Karpas-422 (cell line): ENCODE results near the gene INPP5A. TPM values are rescaled to one million over a fixed set of nuclear protein-coding genes. Genes with fewer than 3 reads are reported as not detected.
"Not testable (repeated sequence)": the region's sequence is repeated elsewhere in the genome, so short reads cannot be mapped to it uniquely, and the experiment has no call there.

ENCODE experiments used
- DNase-seq: peaks from one replicate; pipeline ENCODE4 v3.0.0-alpha.2; 2015
- H2AFZ ChIP-seq: fragments of 200-600 bp; sonication (generic); 2 replicates; pipeline ENCODE4 v1.6.1; 2014; ENCODE audit warnings: antibody characterized with exemption, low read length, mixed read lengths
- H3K27ac ChIP-seq: fragments of 200-600 bp; sonication (generic); 2 replicates; pipeline ENCODE4 v1.5.1; 2014; ENCODE audit warnings: mild to moderate bottlenecking, low read length, moderate library complexity
- H3K27me3 ChIP-seq: fragments of 200-600 bp; sonication (generic); 2 replicates; pipeline ENCODE4 v1.6.1; 2014; ENCODE audit warnings: low read length, mixed read lengths
- H3K36me3 ChIP-seq: fragments of 200-600 bp; sonication (generic); 2 replicates; pipeline ENCODE4 v1.6.1; 2014; ENCODE audit warnings: low read length, mixed read lengths; ENCODE audit not compliant: insufficient read depth
- H3K4me1 ChIP-seq: fragments of 200-600 bp; sonication (generic); 2 replicates; pipeline ENCODE4 v1.6.1; 2014; ENCODE audit warnings: mild to moderate bottlenecking, low read length, mixed read lengths
- H3K4me2 ChIP-seq: fragments of 200-600 bp; sonication (generic); 2 replicates; pipeline ENCODE4 v1.6.1; 2014; ENCODE audit warnings: low read length, low read depth, mild to moderate bottlenecking; ENCODE audit not compliant: poor library complexity, severe bottlenecking
- H3K4me3 ChIP-seq: fragments of 200-600 bp; sonication (generic); 2 replicates; pipeline ENCODE4 v1.5.1; 2014; ENCODE audit warnings: mild to moderate bottlenecking, antibody characterized with exemption, low read length, mixed read lengths
- H3K79me2 ChIP-seq: fragments of 200-600 bp; sonication (generic); 2 replicates; pipeline ENCODE4 v1.6.1; 2014; ENCODE audit warnings: mild to moderate bottlenecking, low read length, mixed read lengths
- H3K9ac ChIP-seq: fragments of 200-600 bp; sonication (generic); 2 replicates; pipeline ENCODE4 v1.6.0; 2014; ENCODE audit warnings: low read length
- H3K9me2 ChIP-seq: fragments of 200-600 bp; sonication (generic), shearing (Covaris generic); replicated peaks from 2 replicates; pipeline ENCODE4 v1.6.0; 2014; ENCODE audit warnings: mild to moderate bottlenecking, low read length, moderate library complexity; ENCODE audit not compliant: insufficient read depth
- H3K9me3 ChIP-seq: fragments of 300-700, 200-600 bp; sonication (generic); 2 replicates; pipeline ENCODE4 v1.6.1; 2014; ENCODE audit warnings: low read length, mixed read lengths
- H4K20me1 ChIP-seq: fragments of 200-600 bp; sonication (generic); 2 replicates; pipeline ENCODE4 v1.6.1; 2014; ENCODE audit warnings: mild to moderate bottlenecking, antibody characterized with exemption, low read length, low read depth; ENCODE audit not compliant: insufficient read depth
- total RNA-seq: library from RNA; depleted of rRNA; stranded (reverse); fragments of >200 nt; shearing (Covaris generic); gene quantifications from 2 replicates; pipeline ENCODE4 v1.2.3, GENCODE V29; 2014; ENCODE audit warnings: low replicate concordance

INPP5A gene
- total RNA-seq, 1 experiment from 2014 or later: 9.1 TPM

- no peak overlapping the region for H3K4me2 ChIP-seq
- H4K20me1 ChIP-seq: 0 out of 2 replicates have a peak, but pooled peaks cover 5% of the 10 kb centered on the region
- H3K9me2 ChIP-seq: no peaks in the 10 kb centered on the region
- H3K9me3 ChIP-seq: no peaks in the 10 kb centered on the region
- no peaks in the 10 kb centered on the region for H3K79me2 ChIP-seq
- DNase-seq: no peak
- no peak overlapping the region for H2AFZ ChIP-seq
- H3K4me3 ChIP-seq: no peak overlapping the region
- H3K36me3 ChIP-seq: no peaks in the 10 kb centered on the region
- H3K27ac ChIP-seq: no peak overlapping the region
- H3K9ac ChIP-seq: no peak overlapping the region
- H3K27me3 ChIP-seq: no peaks in the 10 kb centered on the region
- no peaks in the 10 kb centered on the region for H3K4me1 ChIP-seq
Measured at GRCh38 chr10:132679640-132680039, 142.1 kb downstream of the INPP5A start.

GRCh38 chr10:132680741-132681140 is 143.2 kb downstream of the INPP5A start:
- not testable (repeated sequence) for DNase-seq, H3K4me3 ChIP-seq, H3K27me3 ChIP-seq

GRCh38 chr10:132681858-132682755 is 144.5 kb downstream of the INPP5A start:
- 0 out of 2 replicates have a peak, but pooled peaks cover 5% of the 10 kb centered on the region for H4K20me1 ChIP-seq

More at GRCh38 chr10:132680741-132681140, 143.2 kb downstream of the INPP5A start:
- not testable (repeated sequence) for H3K79me2 ChIP-seq, H4K20me1 ChIP-seq, H3K4me2 ChIP-seq, H3K36me3 ChIP-seq, H3K27ac ChIP-seq, H3K9me3 ChIP-seq, H2AFZ ChIP-seq, H3K4me1 ChIP-seq, H3K9me2 ChIP-seq, H3K9ac ChIP-seq

GRCh38 chr10:132684164-132684891 is 146.7 kb downstream of the INPP5A start:
- DNase-seq: no peak
- Histone ChIP-seq H3K27ac (no peak overlapping the region), H3K9me2 (no peaks in the 10 kb centered on the region), H3K79me2 (no peaks in the 10 kb centered on the region), H3K9me3 (no peaks in the 10 kb centered on the region), H2AFZ (no peak overlapping the region), H3K9ac (no peak overlapping the region), H3K4me3 (no peak overlapping the region), H3K36me3 (no peaks in the 10 kb centered on the region), H3K4me2 (no peak overlapping the region), H3K27me3 (no peaks in the 10 kb centered on the region), H3K4me1 (no peaks in the 10 kb centered on the region), H4K20me1 (no peaks in the 10 kb centered on the region)

More at GRCh38 chr10:132681858-132682755, 144.5 kb downstream of the INPP5A start:
- no peaks in the 10 kb centered on the region for H3K36me3 ChIP-seq
- H3K4me2 ChIP-seq: no peak overlapping the region
- no peak overlapping the region for H2AFZ ChIP-seq
- H3K9ac ChIP-seq: no peak overlapping the region
- H3K9me2 ChIP-seq: no peaks in the 10 kb centered on the region
- no peaks in the 10 kb centered on the region for H3K27me3 ChIP-seq
- no peaks in the 10 kb centered on the region for H3K9me3 ChIP-seq
- H3K79me2 ChIP-seq: no peaks in the 10 kb centered on the region
- H3K27ac ChIP-seq: no peak overlapping the region
- no peaks in the 10 kb centered on the region for H3K4me1 ChIP-seq
- DNase-seq: no peak
- H3K4me3 ChIP-seq: no peak overlapping the region

- Histone ChIP-seq H3K4me3 (no peak overlapping the region), H3K4me2 (no peak overlapping the region), H3K79me2 (no peaks in the 10 kb centered on the region), H2AFZ (no peak overlapping the region), H3K36me3 (no peaks in the 10 kb centered on the region), H3K4me1 (no peaks in the 10 kb centered on the region), H3K27ac (no peak overlapping the region), H3K9ac (no peak overlapping the region), H3K9me3 (no peaks in the 10 kb centered on the region), H3K27me3 (no peaks in the 10 kb centered on the region), H3K9me2 (no peaks in the 10 kb centered on the region), H4K20me1 (no peaks in the 10 kb centered on the region)
- DNase-seq: no peak
Measured at GRCh38 chr10:132685101-132685891, 147.7 kb downstream of the INPP5A start.

- H3K79me2 ChIP-seq: no peaks in the 10 kb centered on the region
- no peaks in the 10 kb centered on the region for H3K36me3 ChIP-seq
- no peak for DNase-seq
- H3K4me1 ChIP-seq: no peaks in the 10 kb centered on the region
- no peak overlapping the region for H3K27ac ChIP-seq
- no peak overlapping the region for H3K9ac ChIP-seq
- H4K20me1 ChIP-seq: no peaks in the 10 kb centered on the region
- H3K9me2 ChIP-seq: no peaks in the 10 kb centered on the region
- no peaks in the 10 kb centered on the region for H3K27me3 ChIP-seq
- H3K4me2 ChIP-seq: no peak overlapping the region
- no peak overlapping the region for H2AFZ ChIP-seq
- no peaks in the 10 kb centered on the region; the same call in 1 of the 2 replicates for H3K9me3 ChIP-seq
- no peak overlapping the region for H3K4me3 ChIP-seq
Measured at GRCh38 chr10:132685921-132686680, 148.5 kb downstream of the INPP5A start.

- H3K9me2 ChIP-seq: no peaks in the 10 kb centered on the region
- no peak overlapping the region for H3K9ac ChIP-seq
- H3K4me2 ChIP-seq: no peak overlapping the region
- no peak for DNase-seq
- H3K36me3 ChIP-seq: no peaks in the 10 kb centered on the region
- no peaks in the 10 kb centered on the region for H3K4me1 ChIP-seq
- H3K79me2 ChIP-seq: no peaks in the 10 kb centered on the region
- no peak overlapping the region for H2AFZ ChIP-seq
- H3K4me3 ChIP-seq: no peak overlapping the region
- no peaks in the 10 kb centered on the region for H4K20me1 ChIP-seq
- no peaks in the 10 kb centered on the region; the same call in 1 of the 2 replicates for H3K9me3 ChIP-seq
- H3K27me3 ChIP-seq: no peaks in the 10 kb centered on the region
- no peak overlapping the region for H3K27ac ChIP-seq
Measured at GRCh38 chr10:132687181-132687892, 149.8 kb downstream of the INPP5A start.
